Glutamatergic neuron (in vitro differentiated cells): ENCODE data around the gene EML1. TPM values are rescaled to one million over a fixed set of nuclear protein-coding genes. Genes with fewer than 3 reads are reported as not detected.

Source experiments
- DNase-seq: peaks from one replicate; pipeline ENCODE4 v3.0.0; 2022
- H3K27ac Mint-ChIP-seq: one replicate; pipeline ENCODE4 v1.8.0; 2020; ENCODE audit warnings: mild to moderate bottlenecking, mixed read lengths, inconsistent platforms; ENCODE audit not compliant: unreplicated experiment
- H3K27me3 Mint-ChIP-seq: one replicate; pipeline ENCODE4 v1.8.0; 2020; ENCODE audit warnings: mild to moderate bottlenecking, moderate library complexity, mixed read lengths, inconsistent platforms; ENCODE audit not compliant: unreplicated experiment
- H3K36me3 Mint-ChIP-seq: one replicate; pipeline ENCODE4 v1.8.0; 2020; ENCODE audit warnings: mild to moderate bottlenecking, mixed read lengths, inconsistent platforms; ENCODE audit not compliant: unreplicated experiment
- H3K4me1 Mint-ChIP-seq: one replicate; pipeline ENCODE4 v1.8.0; 2020; ENCODE audit warnings: mild to moderate bottlenecking, low read depth, mixed read lengths, inconsistent platforms; ENCODE audit not compliant: unreplicated experiment
- H3K4me3 Mint-ChIP-seq: one replicate; pipeline ENCODE4 v1.8.0; 2020; ENCODE audit warnings: mild to moderate bottlenecking, mixed read lengths, inconsistent platforms; ENCODE audit not compliant: unreplicated experiment
- H3K9me3 Mint-ChIP-seq: one replicate; pipeline ENCODE4 v1.8.0; 2020; ENCODE audit warnings: mild to moderate bottlenecking, moderate library complexity, mixed read lengths, inconsistent platforms; ENCODE audit not compliant: unreplicated experiment
- total RNA-seq: library from RNA; stranded (reverse); fragmentation: NEBNext Ultra II Directional; extraction: Animal tissue kit (Norgen Biotek cat#: 25700); gene quantifications from one replicate; pipeline ENCODE4 v1.2.1, GENCODE V29; 2021; ENCODE audit not compliant: unreplicated experiment
- TF ChIP-seq, protein P1 (sequence below): fragments of 200-600 bp; sonication (generic); IDR thresholded peaks from one replicate; pipeline ENCODE4 v1.5.0; 2021; ENCODE audit not compliant: partially characterized antibody, unreplicated experiment

The EML1 gene
- total RNA-seq, 1 donor from 2014 or later: 73.6 TPM

DNA sequence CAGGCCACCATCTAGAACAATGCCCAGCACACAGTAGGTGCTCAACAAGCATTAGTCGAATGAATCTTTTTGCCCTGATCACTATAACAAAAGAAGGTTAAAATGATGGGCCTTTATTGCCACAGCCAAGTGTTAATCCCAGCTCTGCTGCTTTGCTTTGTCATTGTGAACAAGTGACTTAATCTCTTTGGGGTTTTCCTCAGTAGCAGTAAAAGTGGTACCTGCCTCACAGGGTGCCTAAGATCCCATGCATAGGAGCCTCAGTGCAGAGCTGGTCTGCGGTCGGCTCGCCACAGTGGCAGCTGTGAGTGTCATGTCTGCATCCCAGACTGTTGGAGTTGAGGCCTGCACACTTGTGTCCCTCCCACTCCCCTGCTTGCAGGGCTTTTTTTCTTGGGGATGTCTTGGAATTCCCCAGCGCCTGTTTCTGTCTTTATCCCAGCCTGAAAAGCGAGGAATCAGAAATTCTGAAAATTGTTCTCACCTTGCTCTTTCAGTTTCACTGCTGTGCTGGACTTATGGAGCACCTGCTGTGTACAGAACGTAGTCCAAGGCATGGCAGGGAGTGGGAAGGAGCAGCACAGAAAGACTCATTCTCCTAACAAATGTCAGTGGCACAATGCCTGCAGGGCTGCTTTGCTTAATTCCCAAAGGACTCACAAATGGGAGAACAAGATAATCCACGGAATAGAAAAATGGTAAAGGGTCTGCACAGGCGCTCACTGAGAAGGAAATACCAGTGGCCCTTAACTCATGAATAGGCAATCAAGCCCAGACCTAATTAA, 90.8 kb downstream of the EML1 start:
- TF ChIP-seq, protein P1, sequence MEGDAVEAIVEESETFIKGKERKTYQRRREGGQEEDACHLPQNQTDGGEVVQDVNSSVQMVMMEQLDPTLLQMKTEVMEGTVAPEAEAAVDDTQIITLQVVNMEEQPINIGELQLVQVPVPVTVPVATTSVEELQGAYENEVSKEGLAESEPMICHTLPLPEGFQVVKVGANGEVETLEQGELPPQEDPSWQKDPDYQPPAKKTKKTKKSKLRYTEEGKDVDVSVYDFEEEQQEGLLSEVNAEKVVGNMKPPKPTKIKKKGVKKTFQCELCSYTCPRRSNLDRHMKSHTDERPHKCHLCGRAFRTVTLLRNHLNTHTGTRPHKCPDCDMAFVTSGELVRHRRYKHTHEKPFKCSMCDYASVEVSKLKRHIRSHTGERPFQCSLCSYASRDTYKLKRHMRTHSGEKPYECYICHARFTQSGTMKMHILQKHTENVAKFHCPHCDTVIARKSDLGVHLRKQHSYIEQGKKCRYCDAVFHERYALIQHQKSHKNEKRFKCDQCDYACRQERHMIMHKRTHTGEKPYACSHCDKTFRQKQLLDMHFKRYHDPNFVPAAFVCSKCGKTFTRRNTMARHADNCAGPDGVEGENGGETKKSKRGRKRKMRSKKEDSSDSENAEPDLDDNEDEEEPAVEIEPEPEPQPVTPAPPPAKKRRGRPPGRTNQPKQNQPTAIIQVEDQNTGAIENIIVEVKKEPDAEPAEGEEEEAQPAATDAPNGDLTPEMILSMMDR: no peak
- no peak overlapping the region for H3K4me3 Mint-ChIP-seq
- H3K9me3 Mint-ChIP-seq: no peaks in the 10 kb centered on the region
- H3K4me1 Mint-ChIP-seq: peaks cover 47% of the 10 kb centered on the region
- H3K27me3 Mint-ChIP-seq: peaks cover 3% of the 10 kb centered on the region
- peak overlapping the region; percentile 83 for H3K27ac Mint-ChIP-seq
- DNase-seq: no peak
- no peaks in the 10 kb centered on the region for H3K36me3 Mint-ChIP-seq

DNA sequence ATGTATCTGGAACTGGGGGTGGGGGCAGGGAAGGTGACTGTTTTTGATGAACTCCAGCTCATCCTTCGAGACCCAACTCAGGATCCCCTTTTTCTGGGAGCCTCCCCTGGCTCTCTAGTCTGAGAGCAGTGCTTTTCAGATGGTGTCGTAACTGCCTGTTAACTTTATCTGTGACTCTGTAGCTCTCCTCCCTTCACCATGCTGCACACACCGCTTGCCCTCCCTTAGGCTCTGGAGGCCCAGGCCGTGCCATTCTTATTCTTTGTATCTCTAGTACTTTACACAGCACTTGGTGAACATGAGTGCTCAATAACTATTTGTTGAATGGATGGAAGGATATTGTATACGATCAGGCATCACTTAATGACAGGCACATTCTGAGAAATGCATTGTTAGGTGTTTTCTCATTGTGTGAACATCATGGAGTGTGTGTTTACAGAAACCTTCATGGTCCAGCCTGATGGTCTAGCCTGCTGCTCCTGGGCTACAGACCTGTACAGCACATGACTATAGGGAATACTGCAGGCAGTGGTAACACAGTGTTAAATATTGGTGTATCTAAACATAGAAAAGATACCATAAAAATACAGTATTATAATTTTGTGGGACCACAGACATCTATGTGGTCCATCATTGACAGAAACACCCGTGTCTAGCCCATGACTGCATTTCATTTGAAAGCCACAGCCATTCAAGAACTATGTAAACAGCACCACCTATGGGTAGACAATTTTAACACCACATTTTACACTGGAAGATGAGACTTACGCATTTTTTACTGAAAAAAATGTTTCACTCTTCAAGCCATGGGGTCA, 91.8 kb downstream of the EML1 start:
- Mint-ChIP-seq H3K4me3 (no peak overlapping the region), H3K9me3 (peaks cover 2% of the 10 kb centered on the region), H3K4me1 (peaks cover 45% of the 10 kb centered on the region), H3K27me3 (peaks cover 3% of the 10 kb centered on the region), H3K36me3 (no peaks in the 10 kb centered on the region), H3K27ac (peak overlapping the region; percentile 56)
- no peak for DNase-seq
- TF ChIP-seq, protein P1: peak; percentile 86

DNA sequence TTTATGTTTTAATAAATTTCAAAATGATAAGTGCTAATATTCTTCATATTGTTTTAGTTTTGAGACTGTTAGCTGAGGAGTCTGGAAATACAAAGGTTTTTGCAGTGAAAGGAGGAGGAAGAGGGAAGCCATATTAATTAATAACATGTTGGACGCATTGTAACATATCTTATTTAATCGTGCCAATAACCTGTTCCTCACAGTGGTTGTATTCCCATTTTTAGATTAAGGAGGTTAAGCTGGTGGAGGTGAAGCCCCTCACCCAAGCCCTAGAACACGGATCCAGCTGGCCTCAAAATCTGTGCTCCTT, 92.4 kb downstream of the EML1 start:
- Mint-ChIP-seq H3K4me1 (peaks cover 41% of the 10 kb centered on the region), H3K27ac (no peak overlapping the region), H3K9me3 (peaks cover 2% of the 10 kb centered on the region), H3K27me3 (peaks cover 3% of the 10 kb centered on the region), H3K36me3 (no peaks in the 10 kb centered on the region), H3K4me3 (no peak overlapping the region)
- TF ChIP-seq, protein P1: peak; percentile 38
- no peak for DNase-seq

DNA sequence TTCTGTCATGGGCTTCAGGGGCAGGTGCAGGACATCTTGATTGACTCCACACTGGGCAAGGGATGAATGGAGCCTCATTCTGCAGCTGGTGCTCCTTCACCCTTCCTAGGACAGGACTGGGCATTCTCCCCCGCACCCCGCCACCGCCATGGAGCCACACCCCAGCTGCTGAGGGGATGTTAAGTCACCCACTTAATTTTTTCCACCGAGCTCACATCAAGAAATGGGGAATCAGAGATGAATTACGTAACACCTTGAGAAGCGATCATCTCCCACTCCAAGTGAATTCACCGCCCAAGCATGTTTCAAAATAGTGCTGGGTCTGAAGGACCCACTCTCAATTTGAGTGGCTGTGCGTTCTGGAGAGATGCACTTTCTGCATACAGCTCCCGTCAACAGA, 94.2 kb downstream of the EML1 start:
- Mint-ChIP-seq H3K27ac (no peak overlapping the region), H3K4me3 (no peak overlapping the region), H3K27me3 (peaks cover 3% of the 10 kb centered on the region), H3K4me1 (peaks cover 46% of the 10 kb centered on the region), H3K9me3 (peaks cover 2% of the 10 kb centered on the region), H3K36me3 (no peaks in the 10 kb centered on the region)
- DNase-seq: no peak
- TF ChIP-seq, protein P1: no peak

DNA sequence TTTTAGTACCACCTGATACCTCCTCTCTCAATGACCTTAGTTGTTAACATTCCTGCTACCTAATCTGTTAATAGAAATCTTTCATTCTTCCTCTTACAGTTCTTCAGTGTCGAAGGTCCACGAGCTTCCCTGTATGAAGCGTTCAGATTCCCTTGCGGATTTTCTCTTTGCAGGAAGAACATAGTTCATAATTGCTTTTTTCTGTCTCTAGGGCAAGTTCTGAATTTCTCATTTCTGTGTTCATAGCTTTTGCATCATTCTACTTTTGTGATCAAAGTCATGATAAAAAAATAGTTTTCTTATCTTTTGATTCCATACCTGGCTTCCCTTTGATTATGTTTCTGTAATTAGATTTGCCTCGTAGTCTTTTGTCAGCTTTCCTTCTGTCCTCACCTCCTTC, 94.9 kb downstream of the EML1 start:
- Mint-ChIP-seq H3K27me3 (peaks cover 7% of the 10 kb centered on the region), H3K36me3 (no peaks in the 10 kb centered on the region), H3K9me3 (peaks cover 2% of the 10 kb centered on the region), H3K4me1 (peaks cover 48% of the 10 kb centered on the region), H3K4me3 (no peak overlapping the region), H3K27ac (no peak overlapping the region)
- no peak for DNase-seq
- TF ChIP-seq, protein P1: no peak
